Keratinocyte (primary cell): ENCODE measurements around the gene TMEM109. TPM values are rescaled to one million over a fixed set of nuclear protein-coding genes. Genes with fewer than 3 reads are reported as not detected.

Experiments
- DNase-seq: peaks from one replicate; pipeline ENCODE4 v3.0.0-alpha.2; 2011; ENCODE audit warnings: low read depth, missing footprints, low spot score
- FAIRE-seq: peaks from 2 replicates; lab custom pipeline; 2011; peaks lifted over from hg19 to GRCh38; lab: Jason Lieb, UNC
- H2AFZ ChIP-seq: 2 replicates; pipeline ENCODE4 v1.6.0; 2012; ENCODE audit warnings: low read length, control low read depth, inconsistent platforms; ENCODE audit not compliant: control insufficient read depth
- H3K27ac ChIP-seq: 2 replicates; pipeline ENCODE4 v1.5.1; 2011; ENCODE audit warnings: low read length; ENCODE audit not compliant: control insufficient read depth, insufficient read depth
- H3K27me3 ChIP-seq: 3 replicates; pipeline ENCODE4 v1.6.0; 2011; ENCODE audit warnings: low read length; ENCODE audit not compliant: control insufficient read depth, insufficient read depth; ENCODE audit errors: extremely low read depth
- H3K36me3 ChIP-seq, 2 experiments: 2 replicates in 1 of 2; 3 replicates in 1 of 2; pipeline ENCODE4 v1.5.1; 2011; ENCODE audit warnings: low read length in 2 of 2, mild to moderate bottlenecking in 1 of 2; ENCODE audit not compliant: control insufficient read depth in 2 of 2, insufficient read depth in 2 of 2; ENCODE audit errors: extremely low read depth in 1 of 2
- H3K4me1 ChIP-seq: 3 replicates; pipeline ENCODE4 v1.5.1; 2011; ENCODE audit warnings: low read length; ENCODE audit not compliant: control insufficient read depth, insufficient read depth; ENCODE audit errors: extremely low read depth
- H3K4me2 ChIP-seq: 3 replicates; pipeline ENCODE4 v1.6.0; 2011; ENCODE audit warnings: low read depth, low read length; ENCODE audit not compliant: control insufficient read depth, insufficient read depth; ENCODE audit errors: extremely low read depth
- H3K4me3 ChIP-seq, 3 experiments: fragments of 200-600 bp in 1 of 3; sonication (generic) in 1 of 3; 2 replicates in 2 of 3; 3 replicates in 1 of 3; pipeline ENCODE4 v1.5.1; 2011 to 2016; ENCODE audit warnings: low read length in 3 of 3, mild to moderate bottlenecking in 3 of 3, control low read depth in 2 of 3, inconsistent platforms in 1 of 3, low read depth in 1 of 3, mixed read lengths in 1 of 3, mixed run types in 1 of 3, moderate library complexity in 1 of 3; ENCODE audit not compliant: control insufficient read depth in 2 of 3, insufficient read depth in 2 of 3; ENCODE audit errors: extremely low read depth in 1 of 3
- H3K79me2 ChIP-seq: 2 replicates; pipeline ENCODE4 v1.6.0; 2012; ENCODE audit warnings: low read length; ENCODE audit not compliant: control insufficient read depth, insufficient read depth
- H3K9ac ChIP-seq: 3 replicates; pipeline ENCODE4 v1.6.0; 2011; ENCODE audit warnings: low read length; ENCODE audit not compliant: control insufficient read depth, insufficient read depth; ENCODE audit errors: extremely low read depth
- H3K9me1 ChIP-seq: 3 replicates; pipeline ENCODE4 v1.6.0; 2011; ENCODE audit warnings: low read length; ENCODE audit not compliant: control insufficient read depth, insufficient read depth; ENCODE audit errors: extremely low read depth
- H3K9me3 ChIP-seq: 2 replicates; pipeline ENCODE4 v1.5.1; 2012; ENCODE audit warnings: low read depth, low read length; ENCODE audit not compliant: control insufficient read depth
- H4K20me1 ChIP-seq: 3 replicates; pipeline ENCODE4 v1.6.0; 2011; ENCODE audit warnings: low read length; ENCODE audit not compliant: control insufficient read depth, insufficient read depth; ENCODE audit errors: extremely low read depth
- EZH2 ChIP-seq: IDR thresholded peaks from one replicate; pipeline ENCODE4 v1.6.1; 2012; ENCODE audit warnings: inconsistent platforms, mild to moderate bottlenecking, low read length, moderate library complexity
- dilution Hi-C: fragments of 300-500 bp; cut with MboI; formaldehyde crosslinking; loops from one replicate; pipeline ENCODE4 v1.7.0; 2020; ENCODE audit warnings: low sequenced_read_pairs; ENCODE audit not compliant: extremely low pct_ligation_motif_present
- polyA plus RNA-seq, 5 experiments: library from polyadenylated mRNA; depleted of rRNA in 3 of 5; stranded (reverse) in 3 of 5; stranded (forward) in 1 of 5; unstranded in 1 of 5; fragments of >200 nt; gene quantifications; 1 replicate in 1 of 5; 2 replicates in 3 of 5; 3 replicates in 1 of 5; pipeline versions ENCODE4 v1.2.1 to v1.2.3, GENCODE V29; 2011 to 2012; ENCODE audit warnings: missing spikeins in 2 of 5, low read depth in 1 of 5, low replicate concordance in 1 of 5
- TF ChIP-seq, protein P1 (sequence below), 3 experiments: IDR thresholded peaks in 1 of 3; conservative IDR thresholded peaks in 1 of 3; optimal IDR thresholded peaks in 1 of 3; 2 replicates in 2 of 3; 3 replicates in 1 of 3; pipeline versions ENCODE3 to v1.5.1; 2011; ENCODE audit warnings: low read length in 3 of 3, mild to moderate bottlenecking in 3 of 3, moderate library complexity in 2 of 3, control low read depth in 1 of 3, inconsistent platforms in 1 of 3; ENCODE audit not compliant: insufficient read depth in 2 of 3; ENCODE audit errors: extremely low read depth in 1 of 3

TMEM109 gene
- polyA plus RNA-seq, 1 donor (not counting 4 experiments of a cell fraction or from before 2014, with no cell fraction given) = 25.2 TPM

DNA sequence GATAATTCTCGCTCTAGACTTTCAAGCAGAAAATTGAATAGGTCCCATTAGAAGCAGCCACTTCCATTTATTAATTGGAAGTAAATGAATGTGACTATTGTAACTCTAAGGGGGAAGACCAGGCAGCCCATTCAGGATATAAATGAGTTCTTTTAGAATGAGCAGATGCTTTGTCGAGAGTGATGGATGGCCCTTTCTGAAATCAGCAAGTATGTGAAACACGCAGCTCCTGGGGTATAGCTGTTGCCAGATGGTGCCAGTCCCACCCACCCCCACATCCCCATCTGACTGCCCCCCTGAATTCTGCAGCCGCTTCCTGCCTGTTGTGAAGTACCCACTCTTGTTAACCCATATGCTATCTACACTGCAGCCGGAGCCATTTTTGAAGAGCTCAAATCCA, 34.3 kb downstream of the TMEM109 start:
- Histone ChIP-seq H2AFZ (no peak overlapping the region), H3K27ac (no peak overlapping the region), H3K4me1 (peaks cover 8% of the 10 kb centered on the region), H4K20me1 (no peaks in the 10 kb centered on the region), H3K27me3 (peaks cover 4% of the 10 kb centered on the region), H3K9ac (no peak overlapping the region), H3K9me1 (no peaks in the 10 kb centered on the region), H3K36me3 (no peaks in the 10 kb centered on the region), H3K9me3 (no peaks in the 10 kb centered on the region), H3K4me3 (no peak overlapping the region), H3K79me2 (no peaks in the 10 kb centered on the region), H3K4me2 (no peak overlapping the region)
- dilution Hi-C loops = no loop called here
- DNase-seq = no peak
- no peak for TF ChIP-seq EZH2
- TF ChIP-seq, protein P1, sequence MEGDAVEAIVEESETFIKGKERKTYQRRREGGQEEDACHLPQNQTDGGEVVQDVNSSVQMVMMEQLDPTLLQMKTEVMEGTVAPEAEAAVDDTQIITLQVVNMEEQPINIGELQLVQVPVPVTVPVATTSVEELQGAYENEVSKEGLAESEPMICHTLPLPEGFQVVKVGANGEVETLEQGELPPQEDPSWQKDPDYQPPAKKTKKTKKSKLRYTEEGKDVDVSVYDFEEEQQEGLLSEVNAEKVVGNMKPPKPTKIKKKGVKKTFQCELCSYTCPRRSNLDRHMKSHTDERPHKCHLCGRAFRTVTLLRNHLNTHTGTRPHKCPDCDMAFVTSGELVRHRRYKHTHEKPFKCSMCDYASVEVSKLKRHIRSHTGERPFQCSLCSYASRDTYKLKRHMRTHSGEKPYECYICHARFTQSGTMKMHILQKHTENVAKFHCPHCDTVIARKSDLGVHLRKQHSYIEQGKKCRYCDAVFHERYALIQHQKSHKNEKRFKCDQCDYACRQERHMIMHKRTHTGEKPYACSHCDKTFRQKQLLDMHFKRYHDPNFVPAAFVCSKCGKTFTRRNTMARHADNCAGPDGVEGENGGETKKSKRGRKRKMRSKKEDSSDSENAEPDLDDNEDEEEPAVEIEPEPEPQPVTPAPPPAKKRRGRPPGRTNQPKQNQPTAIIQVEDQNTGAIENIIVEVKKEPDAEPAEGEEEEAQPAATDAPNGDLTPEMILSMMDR (optimal IDR thresholded peaks at IDR 0.05 in 1 of 3, IDR thresholded peaks at IDR 0.05 in 1 of 3, conservative IDR thresholded peaks at IDR 0.05 in 1 of 3; ENCODE audit: extremely low read depth in 1 of 3, insufficient read depth in 2 of 3, low read length in 3 of 3) = no peak
- no peak for FAIRE-seq

DNA sequence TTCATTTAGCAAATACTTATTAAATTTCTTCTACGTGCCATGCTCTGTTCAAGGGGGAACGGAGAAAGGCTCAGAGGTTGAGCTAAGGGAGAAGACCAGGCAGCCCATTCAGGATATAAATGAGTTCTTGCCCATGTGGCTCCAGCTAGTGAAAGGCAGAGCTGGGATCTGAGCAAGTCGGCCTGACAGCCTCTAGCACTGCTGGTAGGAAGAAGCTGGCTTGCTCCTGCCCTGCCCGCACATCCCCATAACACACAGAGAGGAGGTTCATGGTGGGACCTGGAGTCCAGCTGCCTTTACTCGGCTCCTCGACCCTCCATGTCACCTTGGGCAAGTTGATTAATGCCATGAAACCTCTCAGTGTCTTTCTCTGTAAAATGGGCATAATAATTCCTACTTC, 36.1 kb downstream of the TMEM109 start:
- FAIRE-seq = no peak
- dilution Hi-C loops = no loop called here
- Histone ChIP-seq H3K79me2 (no peaks in the 10 kb centered on the region), H3K27me3 (peaks cover 4% of the 10 kb centered on the region), H3K4me1 (peaks cover 5% of the 10 kb centered on the region), H3K9me1 (no peaks in the 10 kb centered on the region), H3K4me2 (no peak overlapping the region), H3K9ac (no peak overlapping the region), H3K4me3 (no peak overlapping the region), H3K27ac (no peak overlapping the region), H2AFZ (no peak overlapping the region), H4K20me1 (no peaks in the 10 kb centered on the region), H3K9me3 (no peaks in the 10 kb centered on the region), H3K36me3 (no peaks in the 10 kb centered on the region)
- no peak for DNase-seq
- TF ChIP-seq, protein P1 (optimal IDR thresholded peaks at IDR 0.05 in 1 of 3, IDR thresholded peaks at IDR 0.05 in 1 of 3, conservative IDR thresholded peaks at IDR 0.05 in 1 of 3; ENCODE audit: extremely low read depth in 1 of 3, insufficient read depth in 2 of 3, low read length in 3 of 3) = no peak
- no peak for TF ChIP-seq EZH2
